HepG2 (cell line): ENCODE results near the gene PRPSAP1. TPM values are rescaled to one million over a fixed set of nuclear protein-coding genes. Genes with fewer than 3 reads are reported as not detected.
A peak's percentile ranks its signal among the peaks of the same experiment; 100 is the strongest.

ENCODE experiments used
- AGO2 ChIP-seq: fragments of 200-400 bp; formaldehyde crosslinking; optimal IDR thresholded peaks from 2 replicates; pipeline ENCODE3; 2017; ENCODE audit warnings: mild to moderate bottlenecking, low read depth, low read length, moderate library complexity
- AHR ChIP-seq: IDR thresholded peaks from 2 replicates; pipeline ENCODE4 v1.6.1; 2018; ENCODE audit warnings: missing genetic modification reagents, missing compliant biosample characterization
- ATAD3A ChIP-seq: sonication (generic); formaldehyde crosslinking; IDR thresholded peaks from 2 replicates; pipeline ENCODE4 v1.4.0; 2020; ENCODE audit warnings: missing genetic modification reagents
- ATRX ChIP-seq: sonication (generic); formaldehyde crosslinking; IDR thresholded peaks from 2 replicates; pipeline ENCODE4 v1.4.0; 2020; ENCODE audit warnings: missing genetic modification reagents, borderline replicate concordance
- BATF2 ChIP-seq: sonication (generic); formaldehyde crosslinking; IDR thresholded peaks from 2 replicates; pipeline ENCODE4 v1.8.0; 2022; ENCODE audit warnings: mild to moderate bottlenecking, missing genetic modification reagents, moderate library complexity
- JUND ChIP-seq: sonication (generic); formaldehyde crosslinking; IDR thresholded peaks from 2 replicates; pipeline ENCODE4 v1.8.0; 2022; ENCODE audit warnings: mild to moderate bottlenecking, missing genetic modification reagents
- NAIF1 ChIP-seq: sonication (generic); formaldehyde crosslinking; IDR thresholded peaks from 2 replicates; pipeline ENCODE4 v1.5.0; 2020; ENCODE audit warnings: mild to moderate bottlenecking, missing genetic modification reagents, borderline replicate concordance
- NCOR1 ChIP-seq: fragments of 200-600 bp; sonication (generic); IDR thresholded peaks from 2 replicates; pipeline ENCODE4 v1.7.0; 2017; ENCODE audit warnings: antibody characterized with exemption, low read length, borderline replicate concordance
- PBX3 ChIP-seq: sonication (generic); formaldehyde crosslinking; IDR thresholded peaks from 2 replicates; pipeline ENCODE4 v1.8.1; 2023; ENCODE audit warnings: missing genetic modification reagents, inconsistent platforms, borderline replicate concordance
- SMAD9 ChIP-seq: sonication (generic); formaldehyde crosslinking; IDR thresholded peaks from 2 replicates; pipeline ENCODE4 v1.5.1; 2020; ENCODE audit warnings: mild to moderate bottlenecking, missing genetic modification reagents
- TRIM24 ChIP-seq: sonication (generic); formaldehyde crosslinking; IDR thresholded peaks from 2 replicates; pipeline ENCODE4 v1.8.0; 2022; ENCODE audit warnings: mild to moderate bottlenecking, missing genetic modification reagents
- ZNF501 ChIP-seq: sonication (generic); formaldehyde crosslinking; IDR thresholded peaks from 2 replicates; pipeline ENCODE4 v1.5.1; 2020; ENCODE audit warnings: mild to moderate bottlenecking, moderate library complexity, missing genetic modification reagents
- polyA plus RNA-seq, 8 experiments: library from polyadenylated mRNA; depleted of rRNA in 3 of 8; stranded (reverse) in 7 of 8; unstranded in 1 of 8; fragments of >200 nt; fragmentation: Illumina TruSeq in 4 of 8; extraction: Trizol in 4 of 8; gene quantifications; 2 replicates each; pipeline versions ENCODE4 v1.2.1 to v1.2.3, GENCODE V29; 2011 to 2016; ENCODE audit warnings: low read depth in 4 of 8, missing spikeins in 1 of 8, mixed read lengths in 1 of 8; ENCODE audit not compliant: insufficient read depth in 1 of 8
- total RNA-seq, 5 experiments: library from RNA; depleted of rRNA; stranded (reverse); fragments of >200 nt; fragmentation: Illumina TruSeq; extraction: Trizol; gene quantifications; 2 replicates each; pipeline ENCODE4 v1.2.3, GENCODE V29; 2016; ENCODE audit warnings: low read depth in 1 of 5
- TF ChIP-seq, protein P1 (sequence below): sonication (generic); formaldehyde crosslinking; IDR thresholded peaks from 2 replicates; pipeline ENCODE4 v1.5.1; 2020; ENCODE audit warnings: missing genetic modification reagents, mild to moderate bottlenecking, borderline replicate concordance
- TF ChIP-seq, protein P2 (sequence below): sonication (generic); formaldehyde crosslinking; IDR thresholded peaks from 2 replicates; pipeline ENCODE4 v1.4.0; 2020; ENCODE audit warnings: low read depth, missing genetic modification reagents
- TF ChIP-seq, protein P3 (sequence below): sonication (generic); formaldehyde crosslinking; conservative IDR thresholded peaks from 2 replicates; pipeline ENCODE4 v1.8.0; 2022; ENCODE audit warnings: mild to moderate bottlenecking, moderate library complexity, missing genetic modification reagents

Gene PRPSAP1
- total and polyA plus RNA-seq, 2 of the 13 experiments (the other 11 are each of a cell fraction or from before 2014, with no cell fraction given), result 91.1 to 314 TPM

DNA sequence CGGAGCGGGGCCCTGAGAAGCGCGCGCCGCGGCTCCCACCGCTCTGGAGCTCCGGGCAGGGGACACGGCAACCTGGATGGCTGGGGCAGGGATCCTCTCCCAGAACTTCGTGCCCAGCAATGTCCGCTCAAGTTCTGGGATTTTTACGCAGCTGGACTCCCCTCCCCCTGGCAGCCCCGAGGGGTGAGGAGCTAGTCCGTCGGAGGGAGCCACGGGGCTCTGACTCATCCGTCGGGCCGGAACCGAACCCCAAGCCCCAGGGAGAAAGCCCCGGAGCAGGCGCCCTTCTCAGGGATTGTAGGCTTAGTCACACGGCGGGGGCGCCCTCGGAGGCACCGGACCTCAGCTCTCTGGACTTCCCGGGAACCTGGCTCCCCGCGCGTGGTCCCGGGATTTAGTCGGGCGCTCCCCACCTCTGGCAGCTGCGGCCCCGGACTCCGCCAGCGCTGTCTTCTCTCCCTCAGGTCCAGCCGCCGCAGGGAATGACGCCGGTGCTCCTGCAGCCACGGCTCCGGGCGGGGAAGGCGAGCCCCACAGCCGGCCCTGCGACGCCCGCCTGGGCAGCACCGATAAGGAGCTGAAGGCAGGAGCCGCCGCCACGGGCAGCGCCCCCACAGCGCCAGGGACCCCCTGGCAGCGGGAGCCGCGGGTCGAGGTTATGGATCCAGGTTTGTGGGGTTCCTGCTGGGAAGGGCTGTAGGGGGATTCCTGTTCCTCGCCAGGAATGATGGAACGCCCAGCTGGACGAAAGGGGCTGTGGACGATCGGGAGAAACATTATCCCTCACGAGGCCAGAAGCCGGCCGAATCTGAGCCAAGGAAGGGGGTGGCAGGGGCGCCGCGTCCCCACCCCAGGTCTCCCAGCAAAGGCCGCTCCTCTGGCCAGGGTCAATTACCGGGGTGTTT lies 31.5 kb upstream of the PRPSAP1 start (continued):
- TF ChIP-seq, protein P1, sequence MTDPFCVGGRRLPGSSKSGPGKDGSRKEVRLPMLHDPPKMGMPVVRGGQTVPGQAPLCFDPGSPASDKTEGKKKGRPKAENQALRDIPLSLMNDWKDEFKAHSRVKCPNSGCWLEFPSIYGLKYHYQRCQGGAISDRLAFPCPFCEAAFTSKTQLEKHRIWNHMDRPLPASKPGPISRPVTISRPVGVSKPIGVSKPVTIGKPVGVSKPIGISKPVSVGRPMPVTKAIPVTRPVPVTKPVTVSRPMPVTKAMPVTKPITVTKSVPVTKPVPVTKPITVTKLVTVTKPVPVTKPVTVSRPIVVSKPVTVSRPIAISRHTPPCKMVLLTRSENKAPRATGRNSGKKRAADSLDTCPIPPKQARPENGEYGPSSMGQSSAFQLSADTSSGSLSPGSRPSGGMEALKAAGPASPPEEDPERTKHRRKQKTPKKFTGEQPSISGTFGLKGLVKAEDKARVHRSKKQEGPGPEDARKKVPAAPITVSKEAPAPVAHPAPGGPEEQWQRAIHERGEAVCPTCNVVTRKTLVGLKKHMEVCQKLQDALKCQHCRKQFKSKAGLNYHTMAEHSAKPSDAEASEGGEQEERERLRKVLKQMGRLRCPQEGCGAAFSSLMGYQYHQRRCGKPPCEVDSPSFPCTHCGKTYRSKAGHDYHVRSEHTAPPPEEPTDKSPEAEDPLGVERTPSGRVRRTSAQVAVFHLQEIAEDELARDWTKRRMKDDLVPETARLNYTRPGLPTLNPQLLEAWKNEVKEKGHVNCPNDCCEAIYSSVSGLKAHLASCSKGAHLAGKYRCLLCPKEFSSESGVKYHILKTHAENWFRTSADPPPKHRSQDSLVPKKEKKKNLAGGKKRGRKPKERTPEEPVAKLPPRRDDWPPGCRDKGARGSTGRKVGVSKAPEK (CRISPR knock-in tag), result no peak
- TF ChIP-seq BATF2 (CRISPR knock-in tag) (0 out of 2 replicates have a peak, but pooled peaks have one; percentile 45), NCOR1 (0 out of 2 replicates have a peak, but pooled peaks have one; percentile 15), SMAD9 (CRISPR knock-in tag) (no peak), AGO2 (peak; percentile 94), NAIF1 (0 out of 2 replicates have a peak, but pooled peaks have one; percentile 2), ATAD3A (CRISPR knock-in tag) (no peak), ATRX (CRISPR knock-in tag) (no peak), PBX3 (peak; percentile 53; the same call in 1 of the 2 replicates), AHR (CRISPR knock-in tag) (no peak), JUND (CRISPR knock-in tag) (no peak), TRIM24 (CRISPR knock-in tag) (peak; percentile 70; the same call in 1 of the 2 replicates), ZNF501 (CRISPR knock-in tag) (peak; percentile 32; the same call in 1 of the 2 replicates)
- TF ChIP-seq, protein P2, sequence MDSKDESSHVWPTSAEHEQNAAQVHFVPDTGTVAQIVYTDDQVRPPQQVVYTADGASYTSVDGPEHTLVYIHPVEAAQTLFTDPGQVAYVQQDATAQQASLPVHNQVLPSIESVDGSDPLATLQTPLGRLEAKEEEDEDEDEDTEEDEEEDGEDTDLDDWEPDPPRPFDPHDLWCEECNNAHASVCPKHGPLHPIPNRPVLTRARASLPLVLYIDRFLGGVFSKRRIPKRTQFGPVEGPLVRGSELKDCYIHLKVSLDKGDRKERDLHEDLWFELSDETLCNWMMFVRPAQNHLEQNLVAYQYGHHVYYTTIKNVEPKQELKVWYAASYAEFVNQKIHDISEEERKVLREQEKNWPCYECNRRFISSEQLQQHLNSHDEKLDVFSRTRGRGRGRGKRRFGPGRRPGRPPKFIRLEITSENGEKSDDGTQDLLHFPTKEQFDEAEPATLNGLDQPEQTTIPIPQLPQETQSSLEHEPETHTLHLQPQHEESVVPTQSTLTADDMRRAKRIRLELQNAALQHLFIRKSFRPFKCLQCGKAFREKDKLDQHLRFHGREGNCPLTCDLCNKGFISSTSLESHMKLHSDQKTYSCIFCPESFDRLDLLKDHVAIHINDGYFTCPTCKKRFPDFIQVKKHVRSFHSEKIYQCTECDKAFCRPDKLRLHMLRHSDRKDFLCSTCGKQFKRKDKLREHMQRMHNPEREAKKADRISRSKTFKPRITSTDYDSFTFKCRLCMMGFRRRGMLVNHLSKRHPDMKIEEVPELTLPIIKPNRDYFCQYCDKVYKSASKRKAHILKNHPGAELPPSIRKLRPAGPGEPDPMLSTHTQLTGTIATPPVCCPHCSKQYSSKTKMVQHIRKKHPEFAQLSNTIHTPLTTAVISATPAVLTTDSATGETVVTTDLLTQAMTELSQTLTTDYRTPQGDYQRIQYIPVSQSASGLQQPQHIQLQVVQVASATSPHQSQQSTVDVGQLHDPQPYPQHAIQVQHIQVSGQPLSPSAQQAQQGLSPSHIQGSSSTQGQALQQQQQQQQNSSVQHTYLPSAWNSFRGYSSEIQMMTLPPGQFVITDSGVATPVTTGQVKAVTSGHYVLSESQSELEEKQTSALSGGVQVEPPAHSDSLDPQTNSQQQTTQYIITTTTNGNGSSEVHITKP (CRISPR knock-in tag), result 0 out of 2 replicates have a peak, but pooled peaks have one; percentile 3
- TF ChIP-seq, protein P3, sequence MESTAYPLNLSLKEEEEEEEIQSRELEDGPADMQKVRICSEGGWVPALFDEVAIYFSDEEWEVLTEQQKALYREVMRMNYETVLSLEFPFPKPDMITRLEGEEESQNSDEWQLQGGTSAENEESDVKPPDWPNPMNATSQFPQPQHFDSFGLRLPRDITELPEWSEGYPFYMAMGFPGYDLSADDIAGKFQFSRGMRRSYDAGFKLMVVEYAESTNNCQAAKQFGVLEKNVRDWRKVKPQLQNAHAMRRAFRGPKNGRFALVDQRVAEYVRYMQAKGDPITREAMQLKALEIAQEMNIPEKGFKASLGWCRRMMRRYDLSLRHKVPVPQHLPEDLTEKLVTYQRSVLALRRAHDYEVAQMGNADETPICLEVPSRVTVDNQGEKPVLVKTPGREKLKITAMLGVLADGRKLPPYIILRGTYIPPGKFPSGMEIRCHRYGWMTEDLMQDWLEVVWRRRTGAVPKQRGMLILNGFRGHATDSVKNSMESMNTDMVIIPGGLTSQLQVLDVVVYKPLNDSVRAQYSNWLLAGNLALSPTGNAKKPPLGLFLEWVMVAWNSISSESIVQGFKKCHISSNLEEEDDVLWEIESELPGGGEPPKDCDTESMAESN, result no peak; the same call in 1 of the 2 replicates
